Daoy (cell line): ENCODE results near the gene ZBTB7C. TPM values are rescaled to one million over a fixed set of nuclear protein-coding genes. Genes with fewer than 3 reads are reported as not detected.
A peak's percentile ranks its signal among the peaks of the same experiment; 100 is the strongest.
"Not testable (repeated sequence)": the region's sequence is repeated elsewhere in the genome, so short reads cannot be mapped to it uniquely, and the experiment has no call there.

Experiments used
- DNase-seq: peaks from one replicate; pipeline ENCODE4 v3.0.0-alpha.2; 2015; ENCODE audit warnings: low read depth
- total RNA-seq: library from RNA; depleted of rRNA; stranded (reverse); fragments of >200 nt; shearing (Covaris generic); gene quantifications from 2 replicates; pipeline ENCODE4 v1.2.3, GENCODE V29; 2014

The ZBTB7C gene
- total RNA-seq, 1 experiment from 2014 or later = 0.29 TPM

DNA sequence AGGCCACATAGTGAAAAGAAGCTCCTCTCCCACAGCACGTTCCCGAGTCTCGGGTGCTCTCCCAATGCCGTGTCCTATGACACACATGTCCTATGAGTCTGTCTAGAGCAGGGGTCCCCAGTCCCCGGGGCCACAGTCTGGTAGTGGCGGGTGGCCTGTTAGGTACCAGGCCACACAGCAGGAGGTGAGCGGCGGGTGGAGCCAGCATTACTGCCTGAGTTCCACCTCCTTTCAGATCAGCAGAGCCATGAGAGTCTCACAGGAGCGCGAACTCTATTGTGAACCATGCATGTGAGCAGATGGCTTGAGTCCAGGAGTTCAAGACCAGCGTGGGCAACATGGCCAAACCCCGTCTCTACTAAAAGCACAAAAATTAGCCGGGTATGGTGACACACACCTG lies 112.6 kb downstream of the ZBTB7C start:
- DNase-seq = no peak

DNA sequence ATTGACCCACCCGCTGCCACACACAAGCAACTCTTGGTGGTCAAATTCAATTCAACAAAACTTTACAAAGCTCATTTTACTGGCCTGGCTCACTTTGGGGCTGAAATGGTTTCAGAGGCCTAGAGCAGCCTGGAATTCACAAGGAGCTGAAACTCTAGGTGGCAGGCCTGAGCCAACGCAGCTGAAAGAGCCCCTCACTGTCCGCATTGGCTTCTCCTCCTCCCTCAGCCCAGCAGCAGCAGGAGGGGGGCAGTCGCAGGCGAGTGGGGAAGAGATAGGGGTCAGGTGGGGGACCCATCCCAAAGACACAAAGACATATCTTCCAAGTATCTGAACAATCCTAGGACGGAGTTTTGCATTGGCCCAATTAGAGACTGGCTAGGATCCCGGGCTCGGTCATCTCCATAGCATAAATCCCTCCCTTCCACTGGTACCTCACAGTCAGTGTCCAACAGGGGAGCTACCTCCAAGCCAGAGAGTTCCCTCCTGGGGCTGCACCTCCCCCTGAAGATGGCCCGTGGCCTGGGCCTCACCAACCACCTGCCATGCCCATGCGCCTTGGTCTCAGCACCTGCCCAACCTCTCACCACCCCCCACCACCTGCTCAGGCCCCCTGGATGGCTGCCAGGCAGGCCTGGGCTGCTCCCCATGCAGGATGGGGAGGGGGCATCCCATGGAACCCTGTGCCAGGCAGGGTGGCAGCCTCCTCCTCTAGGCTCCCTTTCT lies 113.4 kb downstream of the ZBTB7C start:
- DNase-seq = no peak

GRCh38 chr18:48294899-48295585 lies 114.1 kb downstream of the ZBTB7C start:
- DNase-seq = no peak

DNA sequence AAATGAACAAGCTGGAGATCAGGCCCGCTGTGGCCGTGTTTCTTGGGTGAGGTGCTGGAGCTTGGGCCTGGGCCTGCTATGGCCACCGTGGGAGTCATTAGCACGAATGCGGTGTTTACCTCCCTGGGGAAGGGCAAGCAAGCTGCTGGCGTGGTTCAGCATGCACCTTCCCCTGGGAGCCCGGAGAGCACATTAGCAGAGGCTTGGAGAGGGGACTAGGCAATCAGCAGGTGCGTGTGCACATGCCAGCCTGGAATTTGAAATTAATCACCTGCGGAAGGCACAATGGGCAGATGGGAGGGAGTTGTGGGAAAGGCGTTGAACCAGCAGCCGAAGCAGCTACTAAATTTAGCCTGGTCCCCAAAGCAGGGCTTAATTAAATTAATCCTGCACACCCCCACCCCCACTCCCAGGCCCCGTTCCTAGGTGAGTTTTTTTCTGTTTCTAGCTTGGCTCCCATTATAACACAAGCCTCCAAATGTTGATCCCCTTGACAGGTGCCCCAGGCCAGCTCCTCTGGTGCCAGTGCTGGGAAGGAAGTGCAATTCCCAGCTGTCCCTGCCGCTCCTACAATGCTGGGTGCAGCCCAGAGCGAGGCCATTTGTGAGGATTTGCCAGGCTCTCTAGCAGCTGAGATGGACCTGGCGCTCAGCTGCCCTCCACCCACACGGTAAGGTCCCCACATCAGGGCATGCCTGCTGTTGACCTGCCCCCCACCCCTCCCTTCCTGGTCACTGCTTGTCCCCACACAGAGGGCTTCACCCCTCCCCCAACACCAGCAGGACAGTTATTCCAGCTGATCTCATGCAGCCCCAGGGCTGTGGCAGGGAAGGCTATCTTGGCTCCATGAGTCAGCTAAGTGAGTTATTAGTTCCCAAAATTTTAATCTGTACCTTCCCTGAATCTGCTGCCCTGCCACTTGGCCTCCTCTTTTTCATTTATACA lies 115.0 kb downstream of the ZBTB7C start:
- peak; percentile 26 for DNase-seq

- no peak for DNase-seq
These were observed 116.3 kb downstream of the ZBTB7C start for GRCh38 chr18:48292782-48293424.

DNA sequence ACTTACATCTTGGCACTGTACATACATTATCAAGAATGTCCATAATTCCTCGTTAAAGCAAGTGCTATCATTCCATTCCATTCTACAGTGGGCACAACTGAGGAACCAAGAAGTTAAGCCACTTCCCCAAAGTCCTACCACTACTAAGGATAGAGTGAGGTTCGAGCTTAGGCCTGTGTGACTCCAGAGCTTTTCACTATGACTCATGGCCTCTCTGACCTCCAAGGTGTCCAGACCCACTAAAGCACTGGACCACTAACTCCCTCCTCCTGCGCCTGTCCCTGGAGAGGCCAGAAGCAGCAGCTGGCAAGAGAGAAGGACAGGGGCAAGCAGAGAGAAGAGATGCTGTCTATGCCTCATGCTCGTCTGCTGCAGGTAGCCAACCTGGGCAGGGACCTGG lies 117.0 kb downstream of the ZBTB7C start:
- no peak for DNase-seq

DNA sequence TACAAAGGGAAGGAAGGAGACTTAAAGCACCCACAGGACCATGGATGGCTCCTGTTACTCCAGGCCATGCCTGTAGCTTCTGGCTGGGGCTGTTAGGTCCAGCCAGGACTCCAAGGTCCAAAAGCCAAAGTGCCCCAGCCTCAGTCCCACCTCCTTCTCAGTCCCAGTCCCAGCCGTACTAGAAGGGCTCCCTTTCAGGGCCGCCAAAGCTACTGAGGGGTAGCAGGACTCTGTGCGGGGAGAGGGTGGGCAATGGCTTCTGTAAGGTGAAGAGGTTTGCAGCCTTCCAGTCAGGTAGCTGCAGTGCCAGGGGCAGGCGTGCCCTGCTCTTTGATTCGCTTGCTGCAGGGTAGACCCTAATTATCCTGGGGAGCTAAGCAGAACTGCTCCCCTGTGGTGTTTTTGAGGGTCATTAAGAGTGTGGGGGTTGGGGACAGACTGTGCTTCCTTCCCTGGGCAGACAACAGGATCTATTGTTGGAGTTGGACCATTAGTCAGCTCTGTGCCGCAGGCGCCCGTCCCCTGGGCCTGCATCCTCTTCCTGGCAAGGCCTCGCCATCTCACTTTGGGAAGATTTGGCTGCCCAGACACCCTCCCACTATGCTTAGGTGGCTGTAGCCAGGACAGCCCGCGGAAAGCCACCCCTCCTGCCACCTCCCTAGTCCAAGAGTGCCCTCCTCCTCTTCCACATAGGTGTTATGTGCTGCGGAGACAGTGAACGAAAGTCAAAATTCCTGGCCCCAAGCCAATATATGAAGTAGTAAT lies 118.8 kb downstream of the ZBTB7C start:
- peak; percentile 26 for DNase-seq

DNA sequence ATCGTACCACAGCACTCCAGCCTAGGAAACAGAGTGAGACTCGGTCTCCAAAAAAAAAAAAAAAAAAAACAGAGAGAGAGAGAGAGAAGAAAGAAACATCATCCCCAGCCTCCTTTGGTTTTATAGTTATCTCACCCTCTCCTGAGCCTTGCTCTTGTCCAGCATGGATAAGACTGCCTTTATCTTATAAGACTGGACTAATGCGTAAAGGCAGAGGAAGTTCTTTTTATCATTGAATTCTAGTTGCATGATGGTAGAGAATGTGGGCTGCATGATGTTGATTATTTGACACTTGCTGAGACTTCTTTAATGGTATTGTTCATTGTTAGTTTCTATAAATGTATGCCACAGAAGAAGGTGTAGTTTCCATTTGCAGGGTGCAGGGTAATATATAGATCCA lies 124.4 kb downstream of the ZBTB7C start:
- no peak for DNase-seq

GRCh38 chr18:48284011-48284410 lies 125.2 kb downstream of the ZBTB7C start:
- not testable (repeated sequence) for DNase-seq

DNA sequence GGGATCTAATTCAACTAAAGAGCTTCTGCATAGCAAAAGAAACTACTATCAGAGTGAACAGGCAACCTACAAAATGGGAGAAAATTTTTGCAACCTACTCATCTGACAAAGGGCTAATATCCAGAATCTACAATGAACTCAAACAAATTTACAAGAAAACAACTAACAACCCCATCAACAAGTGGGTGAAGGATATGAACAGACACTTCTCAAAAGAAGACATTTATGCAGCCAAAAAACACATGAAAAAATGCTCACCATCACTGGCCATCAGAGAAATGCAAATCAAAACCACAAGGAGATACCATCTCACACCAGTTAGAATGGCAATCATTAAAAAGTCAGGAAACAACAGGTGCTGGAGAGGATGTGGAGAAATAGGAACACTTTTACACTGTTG lies 127.7 kb downstream of the ZBTB7C start:
- not testable (repeated sequence) for DNase-seq

DNA sequence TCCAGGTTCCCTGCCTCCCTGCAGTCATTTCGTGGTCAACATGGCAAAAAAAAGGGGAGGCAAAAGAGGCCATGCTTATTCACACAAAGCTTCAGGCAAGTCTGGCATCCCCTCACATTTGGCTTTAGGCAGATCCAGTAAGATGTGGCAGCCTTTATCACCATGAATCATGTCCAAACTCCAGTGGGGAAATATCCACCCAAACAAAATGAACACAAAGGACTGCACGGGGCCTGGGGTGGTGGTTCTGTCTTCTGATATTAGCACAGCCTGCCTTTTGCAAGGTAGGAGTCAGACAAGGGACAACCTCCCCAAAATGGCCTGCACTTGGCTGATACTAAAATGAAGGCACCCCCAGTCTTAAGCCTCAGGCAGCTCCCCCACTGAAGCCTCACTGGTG lies 129.9 kb downstream of the ZBTB7C start:
- DNase-seq = no peak

DNA sequence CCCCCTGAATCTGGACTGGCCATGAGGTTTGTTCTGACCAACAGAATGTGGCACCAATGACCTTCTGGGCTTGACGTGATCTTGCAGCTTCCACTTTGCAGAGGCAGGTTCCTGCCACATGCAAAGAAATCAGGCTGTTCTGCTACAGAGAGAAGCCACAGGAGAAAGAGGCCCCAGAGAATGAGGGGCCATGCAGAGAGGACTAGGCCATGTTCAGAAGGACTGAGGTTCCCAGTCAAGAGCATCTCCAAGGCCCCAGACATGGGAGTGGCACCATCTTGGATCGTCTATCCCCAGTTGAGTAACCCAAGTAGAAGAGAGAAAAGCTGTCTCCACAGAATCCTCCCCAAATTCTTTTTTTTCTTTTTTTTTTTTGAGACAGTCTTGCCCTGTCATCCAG lies 131.1 kb downstream of the ZBTB7C start:
- no peak for DNase-seq

DNA sequence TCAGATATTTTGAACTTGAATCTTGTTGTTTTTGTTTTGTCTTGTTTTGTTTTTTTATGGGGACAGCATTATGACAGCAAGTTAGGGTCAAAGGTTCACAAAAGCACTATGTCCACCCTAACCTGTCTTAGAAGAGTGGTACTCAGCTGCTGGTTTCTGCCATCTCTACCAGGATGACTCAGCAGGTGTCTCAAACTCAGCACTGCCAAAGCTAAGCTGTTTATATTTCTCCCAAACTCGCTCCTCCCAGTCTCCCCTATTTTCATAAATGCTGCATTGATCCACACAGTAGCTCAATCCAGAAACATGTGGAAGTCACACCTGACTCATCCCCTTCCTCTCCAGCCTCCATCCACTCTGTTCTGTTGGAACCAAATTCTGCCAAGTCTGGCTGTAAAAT lies 134.9 kb downstream of the ZBTB7C start:
- DNase-seq = no peak

DNA sequence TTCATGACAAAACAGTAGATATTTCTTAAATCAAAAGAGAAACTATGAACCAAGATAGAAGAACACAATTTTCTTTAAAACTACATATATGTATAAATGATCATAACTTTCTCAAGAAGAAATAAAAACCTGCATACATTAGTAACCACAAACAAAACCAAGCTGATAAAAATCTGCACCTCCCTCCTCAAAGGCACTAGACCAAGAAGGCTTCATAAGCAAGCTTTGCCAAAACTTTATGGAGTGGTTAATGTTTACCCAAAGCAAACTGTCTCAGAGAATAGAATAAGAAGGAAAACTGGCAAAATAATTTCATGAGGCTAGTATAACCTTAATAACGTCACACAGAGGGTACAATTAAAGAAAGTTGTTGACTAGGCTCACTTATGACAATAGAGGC lies 138.3 kb downstream of the ZBTB7C start:
- DNase-seq = no peak

DNA sequence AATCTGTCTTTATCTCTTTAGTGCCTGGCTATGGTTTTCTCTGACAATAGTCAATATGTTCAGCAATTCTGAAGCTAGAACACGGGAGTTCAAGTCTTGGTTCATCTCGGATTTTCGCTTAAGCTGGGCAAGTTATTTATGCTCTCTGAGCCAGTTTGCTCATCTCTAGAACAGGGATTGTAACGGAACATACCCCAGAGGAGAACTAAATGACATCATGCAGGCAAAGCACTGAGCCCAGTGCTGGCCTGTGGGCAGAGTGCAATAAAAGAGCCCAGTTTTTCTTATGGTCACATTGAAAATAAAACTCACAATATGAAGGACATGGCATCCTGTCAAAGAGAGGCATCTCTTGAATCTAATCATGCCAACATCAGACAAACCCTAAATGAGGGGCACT lies 143.9 kb downstream of the ZBTB7C start:
- DNase-seq = no peak

GRCh38 chr18:48263914-48264902 lies 145.0 kb downstream of the ZBTB7C start:
- peak; percentile 73 for DNase-seq

DNA sequence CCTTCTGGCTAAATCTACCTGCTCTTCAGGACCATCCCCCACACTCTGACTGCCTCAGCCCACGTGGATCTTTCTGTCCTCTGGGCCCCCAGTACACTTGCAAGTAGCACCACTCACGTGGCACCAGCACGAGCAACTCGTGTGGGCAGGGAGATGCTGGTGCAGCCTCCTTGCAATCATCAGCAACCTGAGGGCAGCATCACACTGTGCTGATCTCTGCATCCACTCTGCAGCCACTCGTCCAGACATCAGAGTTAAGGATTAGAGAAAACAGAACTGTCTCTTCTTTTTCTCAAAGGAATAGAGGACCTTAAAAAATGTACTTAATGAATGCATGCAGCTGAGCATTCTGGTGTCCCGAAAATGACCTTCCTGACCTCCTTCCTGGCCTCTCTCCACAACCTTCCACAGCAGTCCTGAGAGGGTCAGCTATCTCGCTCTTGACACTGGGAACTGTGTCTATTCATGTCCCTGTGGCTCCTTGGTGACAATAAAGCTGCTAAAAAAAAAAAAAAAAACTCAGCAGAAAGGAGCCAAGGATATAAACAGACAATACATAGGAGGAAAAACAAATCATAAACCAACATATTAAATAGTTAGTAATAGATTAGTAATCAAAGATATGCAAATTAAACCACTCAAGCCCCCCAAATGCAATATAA lies 145.9 kb downstream of the ZBTB7C start:
- no peak for DNase-seq

- DNase-seq = no peak
These were observed 148.9 kb downstream of the ZBTB7C start for GRCh38 chr18:48260237-48260636.

DNA sequence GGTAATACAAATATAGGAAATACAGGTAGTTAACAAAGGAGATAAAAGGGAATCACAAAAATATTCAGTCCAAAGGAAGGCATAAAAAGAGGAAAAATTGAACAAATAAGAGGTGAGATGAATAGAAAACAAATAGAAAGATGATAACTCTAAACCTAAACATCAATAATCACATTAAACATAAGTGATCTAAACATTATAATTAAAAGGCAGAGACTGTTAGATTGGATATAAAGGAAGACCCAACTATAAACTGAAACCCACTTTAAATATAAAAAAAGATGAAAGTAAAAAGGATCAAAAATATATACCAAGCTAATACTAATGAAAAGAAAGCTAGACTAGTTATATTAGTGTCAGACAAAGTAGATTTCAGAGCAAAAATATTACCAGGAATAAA lies 152.3 kb downstream of the ZBTB7C start:
- DNase-seq = no peak
